Uterus (tissue), 4 donors: Measurements from ENCODE around the gene PPP2R5A. TPM values are rescaled to one million over a fixed set of nuclear protein-coding genes. Genes with fewer than 3 reads are reported as not detected.
"Not testable (repeated sequence)": the region's sequence is repeated elsewhere in the genome, so short reads cannot be mapped to it uniquely, and the experiment has no call there.

Source experiments
- DNase-seq, 2 donors: peaks; one replicate each; pipeline ENCODE4 v3.0.0-alpha.2; 2019 to 2020
- H3K27ac ChIP-seq, 2 donors: fragments of 200-600 bp; sonication (generic); 1 replicate in 1 of 2; 2 replicates in 1 of 2; pipeline ENCODE4 v1.5.1; 2016 to 2018
- H3K27me3 ChIP-seq, 2 donors: fragments of 200-600 bp; sonication (generic); one replicate each; pipeline ENCODE4 v1.5.1; 2018 to 2019; ENCODE audit warnings: control low read depth in 1 of 2
- H3K36me3 ChIP-seq, 2 donors: fragments of 200-600 bp; sonication (generic); one replicate each; pipeline ENCODE4 v1.5.1; 2019; ENCODE audit warnings: control low read depth in 1 of 2
- H3K4me1 ChIP-seq, 2 donors: fragments of 200-600 bp; sonication (generic); one replicate each; pipeline ENCODE4 v1.5.1; 2018 to 2019; ENCODE audit warnings: control low read depth in 1 of 2
- H3K4me3 ChIP-seq, 2 donors: fragments of 200-600 bp; sonication (generic); 1 replicate in 1 of 2; 2 replicates in 1 of 2; pipeline ENCODE4 v1.5.1; 2018 to 2019; ENCODE audit warnings: mild to moderate bottlenecking in 1 of 2
- H3K9me3 ChIP-seq, 2 donors: fragments of 200-600 bp; sonication (generic); one replicate each; pipeline ENCODE4 v1.5.1; 2019; ENCODE audit warnings: control low read depth in 1 of 2
- POLR2A ChIP-seq, 2 donors: fragments of 450-650 bp; IDR thresholded peaks; one replicate each; pipeline ENCODE4 v1.6.1; 2016; ENCODE audit warnings: antibody characterized with exemption in 2 of 2, mild to moderate bottlenecking in 1 of 2, moderate library complexity in 1 of 2
- intact Hi-C: fragments of 100-400 bp; cut with DNase I; formaldehyde crosslinking; loops from one replicate; pipeline ENCODE4 v1.15.1; 2023; ENCODE audit warnings: low total_unique reads
- total RNA-seq, 4 donors: library from RNA; depleted of rRNA in 3 of 4; stranded (reverse); fragments of >200 nt in 3 of 4; gene quantifications; one replicate each; pipeline versions ENCODE4 v1.1.0 to v1.2.4, GENCODE V29; 2014 to 2023
- TF ChIP-seq, protein P1 (sequence below), 4 experiments: fragments of 200-600 bp in 2 of 4; fragments of 450-650 bp in 2 of 4; sonication (generic) in 2 of 4; IDR thresholded peaks; one replicate each; pipeline ENCODE4 v1.5.1; 2016 to 2019; ENCODE audit warnings: antibody characterized with exemption in 4 of 4, mild to moderate bottlenecking in 2 of 4, moderate library complexity in 1 of 4
- donor health status: DM: yes; HTN: yes; CAD: no.

Gene PPP2R5A
- total RNA-seq, 4 donors from 2014 or later, result 14.9 to 44.4 (median 34.6) TPM

GRCh38 chr1:212315907-212316306 is 30.7 kb downstream of the PPP2R5A start:
- intact Hi-C loops, result no loop called here
- Histone ChIP-seq H3K4me1 (no peaks in the 10 kb centered on the region), H3K27ac (no peak overlapping the region), H3K9me3 (peaks cover 0 to 6% of the 10 kb centered on the region in 2 donors), H3K27me3 (no peaks in the 10 kb centered on the region), H3K36me3 (no peaks in the 10 kb centered on the region), H3K4me3 (no peak overlapping the region)
- TF ChIP-seq, protein P1, sequence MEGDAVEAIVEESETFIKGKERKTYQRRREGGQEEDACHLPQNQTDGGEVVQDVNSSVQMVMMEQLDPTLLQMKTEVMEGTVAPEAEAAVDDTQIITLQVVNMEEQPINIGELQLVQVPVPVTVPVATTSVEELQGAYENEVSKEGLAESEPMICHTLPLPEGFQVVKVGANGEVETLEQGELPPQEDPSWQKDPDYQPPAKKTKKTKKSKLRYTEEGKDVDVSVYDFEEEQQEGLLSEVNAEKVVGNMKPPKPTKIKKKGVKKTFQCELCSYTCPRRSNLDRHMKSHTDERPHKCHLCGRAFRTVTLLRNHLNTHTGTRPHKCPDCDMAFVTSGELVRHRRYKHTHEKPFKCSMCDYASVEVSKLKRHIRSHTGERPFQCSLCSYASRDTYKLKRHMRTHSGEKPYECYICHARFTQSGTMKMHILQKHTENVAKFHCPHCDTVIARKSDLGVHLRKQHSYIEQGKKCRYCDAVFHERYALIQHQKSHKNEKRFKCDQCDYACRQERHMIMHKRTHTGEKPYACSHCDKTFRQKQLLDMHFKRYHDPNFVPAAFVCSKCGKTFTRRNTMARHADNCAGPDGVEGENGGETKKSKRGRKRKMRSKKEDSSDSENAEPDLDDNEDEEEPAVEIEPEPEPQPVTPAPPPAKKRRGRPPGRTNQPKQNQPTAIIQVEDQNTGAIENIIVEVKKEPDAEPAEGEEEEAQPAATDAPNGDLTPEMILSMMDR (IDR thresholded peaks at IDR 0.05), result peak in 1 of 4 experiments; percentile 3
- no peak for TF ChIP-seq POLR2A (IDR thresholded peaks at IDR 0.05)
- DNase-seq, result no peak

DNA sequence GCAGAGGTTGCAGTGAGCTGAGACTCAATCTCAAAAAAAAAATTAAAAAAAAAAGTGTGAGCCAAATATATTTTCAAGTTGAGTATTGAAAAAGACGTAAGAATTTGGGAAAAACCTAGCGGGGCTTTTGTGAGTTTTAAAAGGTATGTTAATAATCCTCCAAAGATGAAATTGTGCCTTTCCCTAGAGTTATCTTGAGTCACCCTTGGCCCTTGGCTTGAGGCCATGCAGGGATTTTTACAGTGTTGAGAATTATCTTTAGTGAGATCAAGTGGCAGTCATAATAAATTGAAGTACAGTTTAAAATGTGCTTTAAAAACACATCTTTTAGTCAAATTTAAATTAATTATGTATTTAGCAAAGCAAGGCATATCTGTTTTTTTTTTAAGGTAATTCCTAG is 32.7 kb downstream of the PPP2R5A start:
- DNase-seq, result no peak
- Histone ChIP-seq H3K27ac (no peak overlapping the region), H3K36me3 (no peaks in the 10 kb centered on the region), H3K4me1 (no peaks in the 10 kb centered on the region), H3K27me3 (no peaks in the 10 kb centered on the region), H3K9me3 (no peaks in the 10 kb centered on the region), H3K4me3 (no peak overlapping the region)
- intact Hi-C loops, result no loop called here
- TF ChIP-seq, protein P1 (IDR thresholded peaks at IDR 0.05), result no peak
- no peak for TF ChIP-seq POLR2A (IDR thresholded peaks at IDR 0.05)

DNA sequence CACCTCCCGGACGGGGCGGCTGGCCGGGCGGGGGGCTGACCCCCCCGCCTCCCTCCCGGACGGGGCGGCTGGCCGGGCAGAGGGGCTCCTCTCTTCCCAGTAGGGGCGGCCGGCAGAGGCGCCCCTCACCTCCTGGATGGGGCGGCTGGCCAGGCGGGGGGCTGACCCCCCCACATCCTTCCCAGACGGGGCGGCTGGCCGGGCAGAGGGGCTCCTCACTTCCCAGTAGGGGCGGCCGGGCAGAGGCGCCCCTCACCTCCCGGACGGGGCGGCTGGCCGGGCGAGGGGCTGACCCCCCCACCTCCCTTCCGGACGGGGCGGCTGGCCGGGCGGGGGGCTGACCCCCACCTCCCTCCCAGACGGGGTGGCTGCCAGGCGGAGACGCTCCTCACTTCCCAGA is 35.8 kb downstream of the PPP2R5A start:
- H3K9me3 ChIP-seq, H3K4me1 ChIP-seq, intact Hi-C loops, H3K27ac ChIP-seq, H3K4me3 ChIP-seq, DNase-seq, H3K27me3 ChIP-seq, H3K36me3 ChIP-seq: not testable (repeated sequence)

GRCh38 chr1:212323066-212323465 is 37.9 kb downstream of the PPP2R5A start:
- DNase-seq, result no peak
- no peaks in the 10 kb centered on the region for H3K36me3 ChIP-seq
- no peaks in the 10 kb centered on the region for H3K9me3 ChIP-seq
- H3K27me3 ChIP-seq, result no peaks in the 10 kb centered on the region
- H3K4me1 ChIP-seq, result no peaks in the 10 kb centered on the region
- no peak overlapping the region for H3K27ac ChIP-seq
- no peak for TF ChIP-seq POLR2A (IDR thresholded peaks at IDR 0.05)
- TF ChIP-seq, protein P1 (IDR thresholded peaks at IDR 0.05), result no peak
- no peak overlapping the region for H3K4me3 ChIP-seq
- intact Hi-C loops, result no loop called here

DNA sequence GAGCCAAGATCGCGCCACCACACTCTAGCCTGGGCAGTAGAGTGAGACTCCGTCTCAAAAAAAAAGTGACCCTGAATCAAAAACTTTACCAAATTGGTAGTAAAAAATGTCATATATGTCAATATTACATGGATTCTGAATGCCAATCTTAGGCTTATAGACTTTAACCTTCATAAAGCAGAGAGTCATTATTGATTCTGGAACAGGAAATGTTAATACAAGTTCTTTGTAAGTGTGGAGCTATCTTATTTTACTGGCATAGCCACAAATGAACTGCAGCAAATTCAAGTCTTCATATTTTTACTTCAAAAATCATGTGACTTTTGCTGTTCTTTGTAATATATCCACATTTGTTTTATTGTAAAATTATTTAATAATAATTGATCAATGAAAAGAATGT is 41.3 kb downstream of the PPP2R5A start:
- intact Hi-C loops, result no loop called here
- TF ChIP-seq, protein P1 (IDR thresholded peaks at IDR 0.05), result no peak
- TF ChIP-seq POLR2A (IDR thresholded peaks at IDR 0.05), result no peak
- Histone ChIP-seq H3K27me3 (no peaks in the 10 kb centered on the region), H3K4me1 (no peaks in the 10 kb centered on the region), H3K9me3 (no peaks in the 10 kb centered on the region), H3K36me3 (no peaks in the 10 kb centered on the region), H3K27ac (no peak overlapping the region), H3K4me3 (no peak overlapping the region)
- DNase-seq, result no peak

DNA sequence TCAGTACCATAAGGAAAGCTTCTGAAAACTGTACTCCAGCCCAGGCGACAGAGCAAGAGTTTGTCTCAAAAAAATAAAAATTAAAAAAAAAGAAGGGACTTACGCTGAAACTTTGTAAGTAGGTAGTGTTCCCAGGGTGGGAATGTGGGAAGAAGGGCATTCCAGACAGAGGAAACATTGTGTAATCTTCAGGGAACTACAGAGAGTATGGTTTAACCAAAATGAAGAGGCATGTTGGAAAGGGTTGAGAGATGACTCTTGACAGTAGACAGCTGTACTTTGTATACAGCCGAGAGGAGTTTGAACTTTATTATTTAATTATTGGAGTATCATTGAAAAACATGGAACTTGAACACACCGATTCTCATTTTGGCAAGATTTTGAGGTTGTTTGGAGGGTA is 43.0 kb downstream of the PPP2R5A start:
- H3K9me3 ChIP-seq, result no peaks in the 10 kb centered on the region
- H3K36me3 ChIP-seq, result no peaks in the 10 kb centered on the region
- no peak overlapping the region for H3K27ac ChIP-seq
- H3K4me3 ChIP-seq, result no peak overlapping the region
- intact Hi-C loops, result no loop called here
- no peaks in the 10 kb centered on the region for H3K4me1 ChIP-seq
- TF ChIP-seq POLR2A (IDR thresholded peaks at IDR 0.05), result no peak
- TF ChIP-seq, protein P1 (IDR thresholded peaks at IDR 0.05), result no peak
- H3K27me3 ChIP-seq, result no peaks in the 10 kb centered on the region
- no peak for DNase-seq
